A549 (cell line): ENCODE results near the gene TRIM72. TPM values are rescaled to one million over a fixed set of nuclear protein-coding genes. Genes with fewer than 3 reads are reported as not detected.
"Not testable (repeated sequence)": the region's sequence is repeated elsewhere in the genome, so short reads cannot be mapped to it uniquely, and the experiment has no call there.

Experiments
- ATAC-seq, 2 experiments: fragments of 200-7000 bp in 1 of 2; fragments of >200 bp in 1 of 2; cut with Nextera tagmentation in 1 of 2; cut with Tn5 transposase in 1 of 2; 3 replicates each; pipeline versions ENCODE4 v1.8.0 to v1.9.1; 2018 to 2020; ENCODE audit warnings: mild to moderate bottlenecking in 1 of 2, moderate library complexity in 1 of 2
- CTCF ChIA-PET: fragments of 300-600 bp; sonication (Branson Sonifier 250); formaldehyde crosslinking; extraction: SDS; loops from one replicate; lab custom pipeline; 2021; ENCODE audit warnings: antibody characterized with exemption, inconsistent platforms; lab: Yijun Ruan, JAX
- POLR2A ChIA-PET: fragments of 350-600 bp; formaldehyde crosslinking; extraction: SDS; loops from one replicate; lab custom pipeline; 2021; ENCODE audit warnings: antibody characterized with exemption, inconsistent platforms; lab: Yijun Ruan, JAX
- DNase-seq, 2 experiments: peaks; one replicate each; pipeline versions ENCODE4 v3.0.0 to v3.0.0-alpha.2; 2011 to 2016; ENCODE audit warnings: low read depth in 1 of 2, low spot score in 1 of 2
- FAIRE-seq: peaks from 2 replicates; lab custom pipeline; 2011; peaks lifted over from hg19 to GRCh38; lab: Jason Lieb, UNC
- H3K27ac ChIP-seq, 2 experiments: fragments of >200 bp; sonication (Bioruptor Twin); formaldehyde crosslinking; 3 replicates each; pipeline ENCODE4 v1.5.1; 2016 to 2017
- H3K4me1 ChIP-seq: fragments of >200 bp; sonication (Bioruptor Twin); formaldehyde crosslinking; 3 replicates; pipeline ENCODE4 v1.6.1; 2016
- H3K4me2 ChIP-seq: fragments of >200 bp; sonication (Bioruptor Twin); formaldehyde crosslinking; 3 replicates; pipeline ENCODE4 v1.6.1; 2016
- H3K4me3 ChIP-seq: fragments of >200 bp; sonication (Bioruptor Twin); formaldehyde crosslinking; 3 replicates; pipeline ENCODE4 v1.5.1; 2016
- H3K9me3 ChIP-seq: fragments of >200 bp; sonication (Bioruptor Twin); formaldehyde crosslinking; 3 replicates; pipeline ENCODE4 v1.6.1; 2016
- BCL3 ChIP-seq: fragments of >200 bp; sonication (Bioruptor Twin); formaldehyde crosslinking; IDR thresholded peaks from 3 replicates; pipeline ENCODE4 v1.6.1; 2016
- CEBPB ChIP-seq, 2 experiments: fragments of >200 bp in 1 of 2; sonication (Bioruptor Twin) in 1 of 2; formaldehyde crosslinking in 1 of 2; IDR thresholded peaks; 2 replicates each; pipeline ENCODE4 v1.6.1; 2012 to 2016
- E2F6 ChIP-seq: IDR thresholded peaks from 2 replicates; pipeline ENCODE4 v1.6.1; 2012; ENCODE audit warnings: low read depth, borderline replicate concordance
- ELK1 ChIP-seq: fragments of 150-350 bp; IDR thresholded peaks from 2 replicates; pipeline ENCODE4 v1.6.1; 2014; ENCODE audit warnings: low read depth, mild to moderate bottlenecking, low read length
- FOXS1 ChIP-seq: fragments of 250-450 bp; sonication (Bioruptor Pico); IDR thresholded peaks from 2 replicates; pipeline ENCODE4 v1.5.0; 2020; ENCODE audit warnings: mild to moderate bottlenecking, moderate library complexity
- GATA3 ChIP-seq: IDR thresholded peaks from 2 replicates; pipeline ENCODE4 v1.6.1; 2012; ENCODE audit warnings: borderline replicate concordance
- HES2 ChIP-seq: fragments of >200 bp; sonication (Bioruptor Twin); formaldehyde crosslinking; IDR thresholded peaks from 2 replicates; pipeline ENCODE4 v1.6.1; 2016
- HEYL ChIP-seq: fragments of 250-450 bp; sonication (Bioruptor Pico); IDR thresholded peaks from 2 replicates; pipeline ENCODE4 v1.8.0; 2021; ENCODE audit warnings: mild to moderate bottlenecking, moderate library complexity
- HOXB13 ChIP-seq: fragments of 250-450 bp; sonication (Bioruptor Pico); IDR thresholded peaks from 2 replicates; pipeline ENCODE4 v1.5.0; 2020; ENCODE audit warnings: low read depth, mild to moderate bottlenecking, moderate library complexity
- JUN ChIP-seq, 2 experiments: fragments of >200 bp; sonication (Bioruptor Twin); formaldehyde crosslinking; IDR thresholded peaks; 2 replicates in 1 of 2; 3 replicates in 1 of 2; pipeline ENCODE4 v1.6.1; 2016 to 2017
- NR3C1 ChIP-seq: fragments of >200 bp; sonication (Bioruptor Twin); formaldehyde crosslinking; IDR thresholded peaks from 3 replicates; pipeline ENCODE4 v1.6.1; 2017
- POLR2AphosphoS2 ChIP-seq: conservative IDR thresholded peaks from 2 replicates; pipeline ENCODE4 v1.6.1; 2012; ENCODE audit warnings: low read length, improper control_type of control experiment, inconsistent platforms
- RARB ChIP-seq: fragments of 250-450 bp; sonication (Bioruptor Pico); IDR thresholded peaks from 2 replicates; pipeline ENCODE4 v1.8.0; 2021; ENCODE audit warnings: mild to moderate bottlenecking, moderate library complexity
- RCOR1 ChIP-seq: fragments of 150-350 bp; IDR thresholded peaks from 2 replicates; pipeline ENCODE4 v1.6.1; 2014; ENCODE audit warnings: antibody characterized with exemption, low read length, low read depth
- REST ChIP-seq: fragments of 200-600 bp; sonication (generic); IDR thresholded peaks from 2 replicates; pipeline ENCODE4 v1.6.1; 2016; ENCODE audit warnings: antibody characterized with exemption, mild to moderate bottlenecking, moderate library complexity
- RNF2 ChIP-seq: fragments of 200-600 bp; sonication (generic); IDR thresholded peaks from 2 replicates; pipeline ENCODE4 v1.6.1; 2016; ENCODE audit warnings: low read depth, mild to moderate bottlenecking, antibody characterized with exemption, moderate library complexity, borderline replicate concordance
- TP53 ChIP-seq: fragments of 250-450 bp; sonication (Bioruptor Pico); IDR thresholded peaks from 2 replicates; pipeline ENCODE4 v1.5.0; 2021; ENCODE audit warnings: mild to moderate bottlenecking, moderate library complexity
- WGBS: methylation state at CpG from one replicate; pipeline ENCODE4 v1.1.6; 2017; ENCODE audit errors: missing lambda C conversion rate; 5-methylcytosine and 5-hydroxymethylcytosine counted together
- polyA plus RNA-seq, 4 experiments: library from polyadenylated mRNA; depleted of rRNA in 3 of 4; stranded (reverse); fragments of >200 nt; fragmentation: RNase III in 1 of 4; extraction: RNeasy Plus Mini Kit Qiagen cat#74134 plus additional on column Dnase treatment in 1 of 4; gene quantifications; 2 replicates in 3 of 4; 3 replicates in 1 of 4; pipeline ENCODE4 v1.2.3, GENCODE V29; 2011 to 2017

The TRIM72 gene
- polyA plus RNA-seq, 2 of the 4 experiments (the other 2 are of a cell fraction) = 0.04 TPM; not detected in 1

DNA sequence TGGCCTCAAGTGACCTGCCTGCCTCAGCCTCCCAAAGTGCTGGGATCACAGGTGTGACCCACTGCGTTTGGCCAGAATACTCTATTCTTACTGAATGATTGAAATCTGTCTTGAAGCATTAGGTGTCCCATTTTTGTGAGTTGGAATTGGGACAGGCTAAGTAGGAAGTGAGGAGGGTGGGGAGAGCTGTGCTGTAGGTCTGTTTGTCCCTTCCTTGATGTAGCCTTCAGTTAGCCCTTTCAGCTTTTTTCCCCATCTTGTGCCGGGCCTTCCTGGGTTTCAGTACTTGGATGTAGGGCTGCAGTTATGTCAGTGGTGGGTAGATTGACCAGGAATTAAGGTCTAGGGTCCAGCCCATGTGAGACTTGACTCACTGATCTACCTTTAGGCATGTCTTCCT, 20.0 kb upstream of the TRIM72 start:
- 88% methylated on average over 2 of the region's 2 CpGs for WGBS
- POLR2A ChIA-PET = interaction anchor here (0.5 to 1.7 kb wide), 3 partner anchors 10 to 119 kb away, joined by 3 to 6 read pairs (median 5); partner anchors contain the start of gene FUS
- CTCF ChIA-PET = no interaction called here

GRCh38 chr16:31194898-31195297, 19.0 kb upstream of the TRIM72 start:
- no peak for ATAC-seq
- ChIA-PET POLR2A (interaction anchor here (1.4 kb wide), 1 partner anchor 15 kb away, joined by 3 read pairs; the partner anchor contains the start of gene FUS), CTCF (interaction anchor here (1.1 to 1.4 kb wide), 2 partner anchors 51 to 209 kb away, joined by 3 read pairs; no protein-coding TSS in a partner anchor)
- H3K9me3 ChIP-seq = no peaks in the 10 kb centered on the region
- DNase-seq = no peak
- no peak for FAIRE-seq
- no peak overlapping the region for H3K4me3 ChIP-seq
- no peaks in the 10 kb centered on the region for H3K4me1 ChIP-seq
- H3K4me2 ChIP-seq = no peak overlapping the region
- TF ChIP-seq BCL3 = no peak
- TF ChIP-seq TP53 (CRISPR knock-in tag) = no peak
- no peak for TF ChIP-seq RCOR1
- TF ChIP-seq POLR2AphosphoS2 = peak; percentile 87; the same call in 1 of the 2 replicates
- TF ChIP-seq GATA3 = no peak
- no peak for TF ChIP-seq HOXB13 (CRISPR knock-in tag)
- no peak for TF ChIP-seq RARB (CRISPR knock-in tag)
- no peak overlapping the region for H3K27ac ChIP-seq
- 88% methylated on average over 7 of the region's 7 CpGs for WGBS

More for the DNA sequence above, 20.0 kb upstream of the TRIM72 start:
- ATAC-seq (no peak; a peak in 2 of 6 replicates), FAIRE-seq (no peak), DNase-seq (no peak)
- TF ChIP-seq TP53 (CRISPR knock-in tag) (no peak), ELK1 (no peak), JUN (IDR thresholded peaks at IDR 0.05) (no peak), RARB (CRISPR knock-in tag) (no peak), NR3C1 (no peak), HEYL (CRISPR knock-in tag) (no peak), RNF2 (no peak), HES2 (no peak), E2F6 (no peak), FOXS1 (CRISPR knock-in tag) (no peak), REST (no peak), CEBPB (IDR thresholded peaks at IDR 0.05) (no peak)
- H3K4me1 ChIP-seq = no peaks in the 10 kb centered on the region
- no peak overlapping the region for H3K4me3 ChIP-seq
- no peak overlapping the region for H3K27ac ChIP-seq
- no peak overlapping the region for H3K4me2 ChIP-seq
- no peaks in the 10 kb centered on the region for H3K9me3 ChIP-seq

DNA sequence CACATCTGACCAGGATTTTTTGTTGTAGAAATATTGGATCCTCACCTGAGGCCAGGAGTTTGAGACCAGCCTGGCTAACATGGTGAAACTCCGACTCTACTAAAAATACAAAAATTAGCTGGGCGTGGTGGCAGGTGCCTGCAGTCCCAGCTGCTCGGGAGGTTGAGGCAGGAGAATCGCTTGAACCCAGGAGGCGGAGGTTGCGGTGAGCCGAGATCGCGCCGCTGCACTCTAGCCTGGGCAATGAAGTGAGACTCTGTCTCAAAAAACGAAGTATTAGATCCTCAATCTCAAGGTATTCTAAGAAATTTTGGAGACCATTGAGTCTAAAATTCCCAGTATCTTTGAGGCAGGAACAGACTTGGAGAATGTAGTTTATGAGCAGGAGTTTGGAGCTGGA, 18.1 kb upstream of the TRIM72 start:
- H3K4me3 ChIP-seq, FAIRE-seq, H3K4me1 ChIP-seq, H3K9me3 ChIP-seq, H3K4me2 ChIP-seq, H3K27ac ChIP-seq, ATAC-seq, DNase-seq: not testable (repeated sequence)
- ChIA-PET POLR2A (interaction anchor here (1.0 to 1.4 kb wide), 2 partner anchors 12 to 16 kb away, joined by 3 read pairs; partner anchors contain the start of gene FUS), CTCF (interaction anchor here (0.7 to 1.4 kb wide), 5 partner anchors 10 to 210 kb away, joined by 3 to 5 read pairs (median 3); no protein-coding TSS in a partner anchor)
- 91% methylated on average over 11 of the region's 11 CpGs for WGBS
